Natural killer cell (primary cell): ENCODE measurements around the gene IFT20. TPM values are rescaled to one million over a fixed set of nuclear protein-coding genes. Genes with fewer than 3 reads are reported as not detected.
A peak's percentile ranks its signal among the peaks of the same experiment; 100 is the strongest.

Experiments
- ATAC-seq, 3 donors: fragments of 150-1000 bp in 2 of 3; fragments of 200-7000 bp in 1 of 3; cut with Tn5 transposase; 1 replicate in 1 of 3; 2 replicates in 2 of 3; pipeline ENCODE4 v1.10.0; 2021; ENCODE audit warnings: mild to moderate bottlenecking in 2 of 3, moderate library complexity in 2 of 3
- DNase-seq, 2 donors: peaks; one replicate each; pipeline versions ENCODE4 v3.0.0 to v3.0.0-alpha.2; 2013 to 2021; ENCODE audit warnings: mixed read lengths in 1 of 2
- H3K27ac ChIP-seq: one replicate; pipeline ENCODE4 v1.5.1; 2013; ENCODE audit warnings: mild to moderate bottlenecking, low read length
- H3K27me3 ChIP-seq: one replicate; pipeline ENCODE4 v1.6.1; 2013; ENCODE audit warnings: low read length; ENCODE audit not compliant: control insufficient read depth, insufficient read depth
- H3K36me3 ChIP-seq: one replicate; pipeline ENCODE4 v1.6.1; 2013; ENCODE audit warnings: low read length; ENCODE audit not compliant: control insufficient read depth, insufficient read depth
- H3K4me1 ChIP-seq: one replicate; pipeline ENCODE4 v1.6.1; 2013; ENCODE audit warnings: low read length; ENCODE audit not compliant: control insufficient read depth, insufficient read depth
- H3K4me3 ChIP-seq: one replicate; pipeline ENCODE4 v1.5.1; 2013; ENCODE audit warnings: low read length
- H3K9me3 ChIP-seq: one replicate; pipeline ENCODE4 v1.6.1; 2013; ENCODE audit warnings: low read length; ENCODE audit not compliant: control insufficient read depth, insufficient read depth
- H3K27ac Mint-ChIP-seq, 2 donors: one replicate each; pipeline ENCODE4 v1.8.0; 2022; ENCODE audit warnings: mild to moderate bottlenecking in 2 of 2, mixed read lengths in 2 of 2, moderate library complexity in 1 of 2
- H3K27me3 Mint-ChIP-seq, 2 donors: one replicate each; pipeline ENCODE4 v1.8.0; 2022; ENCODE audit warnings: low read depth in 2 of 2, mixed read lengths in 2 of 2
- H3K36me3 Mint-ChIP-seq: one replicate; pipeline ENCODE4 v1.8.0; 2022; ENCODE audit warnings: mixed read lengths
- H3K4me1 Mint-ChIP-seq, 2 donors: one replicate each; pipeline ENCODE4 v1.8.0; 2022; ENCODE audit warnings: mixed read lengths in 2 of 2
- H3K4me3 Mint-ChIP-seq: one replicate; pipeline ENCODE4 v1.8.0; 2022; ENCODE audit warnings: mild to moderate bottlenecking, moderate library complexity, mixed read lengths
- H3K9me3 Mint-ChIP-seq, 2 donors: one replicate each; pipeline ENCODE4 v1.8.0; 2022; ENCODE audit warnings: mixed read lengths in 2 of 2
- CTCF ChIP-seq: fragments of 200-600 bp; IDR thresholded peaks from one replicate; pipeline ENCODE4 v1.8.0; 2022; ENCODE audit warnings: antibody characterized with exemption
- WGBS: methylation state at CpG from one replicate; pipeline ENCODE4 v1.1.7; 2013; ENCODE audit warnings: missing lambda C conversion rate; ENCODE audit not compliant: insufficient coverage; 5-methylcytosine and 5-hydroxymethylcytosine counted together
- intact Hi-C: fragments of 100-400 bp; cut with micrococcal nuclease; formaldehyde crosslinking; loops from one replicate; pipeline ENCODE4 v1.14.2; 2022
- total RNA-seq, 4 donors: library from RNA; stranded (reverse); fragments of 120-200 nt in 1 of 4; gene quantifications; one replicate each; pipeline versions ENCODE4 v1.2.3 to v1.2.4, GENCODE V29; 2013 to 2022

Gene IFT20
- total RNA-seq, 3 donors from 2014 or later (not counting 1 experiment from before 2014, with no cell fraction given) = 50.0 to 109 (median 68.6) TPM

GRCh38 chr17:28381141-28381825 lies 46.0 kb upstream of the IFT20 start:
- ATAC-seq = no peak
- H3K27me3 Mint-ChIP-seq = peaks cover 0 to 8% of the 10 kb centered on the region in 2 donors
- peaks cover 7 to 33% of the 10 kb centered on the region in 2 donors for H3K4me1 Mint-ChIP-seq
- no peak overlapping the region for H3K4me3 ChIP-seq
- intact Hi-C loops = no loop called here
- DNase-seq = peak in 1 of 2 donors; percentile 37
- H3K27ac Mint-ChIP-seq = no peak overlapping the region
- no peak for TF ChIP-seq CTCF
- no peaks in the 10 kb centered on the region for H3K9me3 Mint-ChIP-seq
- peaks cover 24% of the 10 kb centered on the region for H3K4me1 ChIP-seq
- no peak overlapping the region for H3K27ac ChIP-seq
- H3K9me3 ChIP-seq = no peaks in the 10 kb centered on the region
- H3K36me3 ChIP-seq = no peaks in the 10 kb centered on the region
- H3K4me3 Mint-ChIP-seq = peak overlapping the region; percentile 25
- no peaks in the 10 kb centered on the region for H3K36me3 Mint-ChIP-seq
- WGBS = 44% methylated on average over 72 of the region's 72 CpGs
- H3K27me3 ChIP-seq = no peaks in the 10 kb centered on the region

GRCh38 chr17:28379814-28380801 lies 44.8 kb upstream of the IFT20 start:
- Histone ChIP-seq H3K4me1 (peaks cover 19% of the 10 kb centered on the region), H3K36me3 (no peaks in the 10 kb centered on the region), H3K9me3 (no peaks in the 10 kb centered on the region), H3K27me3 (no peaks in the 10 kb centered on the region), H3K4me3 (no peak overlapping the region), H3K27ac (no peak overlapping the region)
- Mint-ChIP-seq H3K4me1 (peaks cover 7 to 26% of the 10 kb centered on the region in 2 donors), H3K27me3 (peaks cover 0 to 8% of the 10 kb centered on the region in 2 donors), H3K4me3 (no peak overlapping the region), H3K27ac (no peak overlapping the region), H3K36me3 (no peaks in the 10 kb centered on the region), H3K9me3 (no peaks in the 10 kb centered on the region)
- TF ChIP-seq CTCF = no peak
- DNase-seq (no peak), ATAC-seq (no peak)
- intact Hi-C loops = no loop called here
- WGBS = 76% methylated on average over 10 of the region's 10 CpGs

- Histone ChIP-seq H3K36me3 (no peaks in the 10 kb centered on the region), H3K27me3 (no peaks in the 10 kb centered on the region), H3K4me3 (no peak overlapping the region), H3K27ac (no peak overlapping the region), H3K9me3 (no peaks in the 10 kb centered on the region), H3K4me1 (peaks cover 23% of the 10 kb centered on the region)
- DNase-seq = no peak
- H3K36me3 Mint-ChIP-seq = no peaks in the 10 kb centered on the region
- H3K4me1 Mint-ChIP-seq = peaks cover 10 to 23% of the 10 kb centered on the region in 2 donors
- H3K9me3 Mint-ChIP-seq = no peaks in the 10 kb centered on the region
- H3K27ac Mint-ChIP-seq = peak overlapping the region in 1 of 2 donors; percentile 93
- intact Hi-C loops = no loop called here
- H3K4me3 Mint-ChIP-seq = peak overlapping the region; percentile 81
- H3K27me3 Mint-ChIP-seq = no peaks in the 10 kb centered on the region
- ATAC-seq = no peak
- TF ChIP-seq CTCF = no peak
- 100% methylated on average over 1 of the region's 6 CpGs for WGBS
Observed at GRCh38 chr17:28372945-28373274, 37.6 kb upstream of the IFT20 start.
